GM13977 (cell line): ENCODE data around the gene LILRB2.
"Not testable (repeated sequence)": the region's sequence is repeated elsewhere in the genome, so short reads cannot be mapped to it uniquely, and the experiment has no call there.

ENCODE experiments used
- DNase-seq: peaks from one replicate; pipeline ENCODE4 v3.0.0; 2012; ENCODE audit warnings: low spot score
- in situ Hi-C: fragments of 300-500 bp; cut with MboI; formaldehyde crosslinking; loops from one replicate; pipeline ENCODE4 v1.12.0; 2022; ENCODE audit warnings: low sequenced_read_pairs, low pct_unique_long_range_greater_than_20kb, mixed read lengths, inconsistent platforms; ENCODE audit not compliant: unreplicated experiment
- TF ChIP-seq, protein P1 (sequence below): IDR thresholded peaks from 2 replicates; pipeline ENCODE4 v1.5.1; 2012; ENCODE audit warnings: mild to moderate bottlenecking, control low read depth; ENCODE audit not compliant: insufficient read depth; ENCODE audit errors: extremely low read depth, missing control alignments

LILRB2 gene

DNA sequence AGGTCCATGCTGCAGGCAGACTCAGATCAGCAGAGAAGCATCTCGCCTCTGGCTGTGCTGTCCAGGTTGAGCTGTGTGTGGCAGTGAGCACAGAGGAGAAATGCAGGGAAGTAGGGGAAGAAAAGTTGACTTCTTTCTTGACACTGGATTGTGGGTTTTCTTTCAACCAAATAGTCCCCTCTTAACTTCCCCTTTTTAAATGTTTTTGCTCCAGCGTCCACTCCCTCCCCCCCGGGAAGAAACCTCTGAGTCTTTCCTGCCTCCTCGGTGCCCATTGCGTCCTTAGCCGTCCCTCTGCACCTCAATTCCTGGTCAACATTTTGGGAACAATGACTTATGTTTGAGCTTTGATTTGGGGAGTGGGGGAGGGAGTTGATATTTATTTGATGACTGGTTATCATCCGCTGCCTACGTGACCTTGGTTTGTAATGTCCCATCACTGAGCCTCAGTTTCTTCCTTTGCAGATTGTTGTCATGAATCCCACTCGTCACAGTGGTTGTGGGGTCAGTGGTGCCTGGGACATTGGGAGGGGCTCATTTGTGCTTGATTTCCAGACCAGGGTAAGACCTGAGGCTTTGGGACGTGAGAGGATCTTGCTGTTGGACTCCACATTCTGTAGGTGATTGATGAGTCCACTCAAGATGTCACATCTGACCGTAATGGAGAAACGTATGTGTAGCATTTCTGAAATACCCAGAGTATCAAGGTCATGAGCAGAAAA is at the start of gene LILRB2:
TSS of gene LILRB2 (minus strand) at position 104 of the 722 bp plus-strand sequence. CDS start 614 bp downstream, outside the sequence.
- in situ Hi-C loops, result no loop called here
- TF ChIP-seq, protein P1, sequence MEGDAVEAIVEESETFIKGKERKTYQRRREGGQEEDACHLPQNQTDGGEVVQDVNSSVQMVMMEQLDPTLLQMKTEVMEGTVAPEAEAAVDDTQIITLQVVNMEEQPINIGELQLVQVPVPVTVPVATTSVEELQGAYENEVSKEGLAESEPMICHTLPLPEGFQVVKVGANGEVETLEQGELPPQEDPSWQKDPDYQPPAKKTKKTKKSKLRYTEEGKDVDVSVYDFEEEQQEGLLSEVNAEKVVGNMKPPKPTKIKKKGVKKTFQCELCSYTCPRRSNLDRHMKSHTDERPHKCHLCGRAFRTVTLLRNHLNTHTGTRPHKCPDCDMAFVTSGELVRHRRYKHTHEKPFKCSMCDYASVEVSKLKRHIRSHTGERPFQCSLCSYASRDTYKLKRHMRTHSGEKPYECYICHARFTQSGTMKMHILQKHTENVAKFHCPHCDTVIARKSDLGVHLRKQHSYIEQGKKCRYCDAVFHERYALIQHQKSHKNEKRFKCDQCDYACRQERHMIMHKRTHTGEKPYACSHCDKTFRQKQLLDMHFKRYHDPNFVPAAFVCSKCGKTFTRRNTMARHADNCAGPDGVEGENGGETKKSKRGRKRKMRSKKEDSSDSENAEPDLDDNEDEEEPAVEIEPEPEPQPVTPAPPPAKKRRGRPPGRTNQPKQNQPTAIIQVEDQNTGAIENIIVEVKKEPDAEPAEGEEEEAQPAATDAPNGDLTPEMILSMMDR, result no peak
- DNase-seq, result no peak

DNA sequence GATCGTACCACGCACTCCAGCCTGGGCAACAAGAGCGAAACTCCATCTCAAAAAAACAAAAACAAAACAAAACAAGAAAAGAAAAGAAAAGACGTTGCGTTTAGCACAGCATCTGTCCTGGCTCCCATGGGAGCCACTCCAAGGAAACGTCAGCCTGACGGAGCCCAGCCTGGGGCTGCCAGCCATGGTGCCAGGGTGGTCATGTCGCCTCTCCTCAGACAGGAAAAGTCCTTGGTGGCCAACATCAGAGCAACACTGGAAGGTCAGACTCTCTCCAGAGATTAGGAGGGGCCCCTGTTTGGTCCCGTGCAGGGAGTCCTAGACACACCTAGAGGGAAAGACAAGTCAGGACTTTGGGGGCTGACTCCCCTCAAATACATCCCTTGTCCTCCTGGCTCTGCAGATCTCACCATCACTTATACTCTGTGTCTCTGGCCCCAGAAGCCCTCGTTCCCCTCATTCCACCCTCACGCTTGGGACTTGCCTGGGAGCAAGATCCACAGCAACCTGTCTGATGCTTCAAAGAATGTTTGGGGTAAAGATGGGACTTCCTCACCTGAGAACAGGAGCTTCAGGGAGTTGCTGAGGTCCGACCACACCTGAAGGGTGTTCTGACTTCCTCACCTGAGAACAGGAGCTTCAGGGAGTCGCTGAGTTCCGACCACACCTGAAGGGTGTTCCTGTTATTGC is 48.7 kb upstream of the LILRB2 start:
- no peak for DNase-seq
- TF ChIP-seq, protein P1, result no peak
- in situ Hi-C loops, result no loop called here

DNA sequence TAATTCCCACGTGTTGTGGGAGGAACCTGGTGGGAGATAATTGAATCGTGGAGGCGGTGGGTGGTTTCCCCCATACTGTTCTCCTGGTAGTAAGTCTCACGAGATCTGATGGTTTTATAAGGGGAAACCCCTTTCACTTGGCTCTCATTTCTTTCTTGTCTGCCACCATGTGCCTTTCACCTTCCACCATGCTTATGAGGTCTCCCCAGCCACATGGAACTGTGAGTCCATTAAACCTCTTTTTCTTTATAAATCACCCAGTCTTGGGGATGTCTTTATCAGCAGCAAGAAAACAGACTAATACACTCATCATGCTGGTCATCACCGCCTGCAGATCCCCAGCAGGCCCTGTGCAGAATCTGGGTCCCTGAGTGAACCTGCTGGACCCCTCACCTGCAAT is 47.9 kb upstream of the LILRB2 start:
- DNase-seq, in situ Hi-C loops: not testable (repeated sequence)

DNA sequence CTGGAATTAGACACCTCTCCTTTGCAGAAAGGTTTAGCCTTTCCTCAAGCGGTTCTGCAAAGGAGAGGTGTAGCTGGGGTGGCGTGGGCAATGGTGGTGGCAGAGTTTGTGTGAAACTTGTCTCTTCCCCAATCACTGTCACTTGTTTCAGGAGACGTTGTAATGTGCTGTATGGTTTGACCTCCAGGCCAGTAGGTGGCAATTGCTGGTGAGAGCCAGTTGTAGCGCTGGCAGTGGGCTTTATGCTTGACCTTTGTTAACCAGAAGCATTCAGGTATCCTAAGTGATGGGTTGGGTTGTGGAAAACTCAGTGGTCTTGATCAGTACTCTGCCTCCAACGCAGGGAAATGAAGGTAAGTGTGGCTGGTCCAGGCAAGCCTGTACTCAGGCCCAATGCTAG is 44.7 kb upstream of the LILRB2 start:
- in situ Hi-C loops, result no loop called here
- TF ChIP-seq, protein P1, result no peak
- DNase-seq, result no peak

DNA sequence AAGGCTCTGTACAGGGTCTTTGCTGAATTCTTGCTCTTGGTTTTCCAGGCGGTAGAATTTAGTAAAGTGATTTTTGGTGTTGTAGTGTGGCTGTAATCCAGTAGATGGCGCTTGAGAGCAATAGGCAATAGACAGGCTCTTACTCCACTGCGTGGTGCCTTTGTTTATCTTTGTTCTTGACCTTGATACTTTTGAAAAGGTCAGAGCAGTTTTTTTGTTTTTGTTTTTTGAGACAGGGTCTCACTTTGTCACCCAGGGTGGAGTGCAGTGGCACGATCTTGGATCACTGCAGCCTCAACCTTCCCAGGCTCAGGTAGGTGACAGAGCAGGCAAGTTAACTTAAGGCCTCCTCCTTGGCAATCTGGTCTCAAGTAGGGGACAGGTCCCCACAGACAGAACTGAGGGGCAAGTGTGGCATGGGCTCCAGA is 44.3 kb upstream of the LILRB2 start:
- in situ Hi-C loops, result no loop called here
- DNase-seq, result peak; percentile 66
- TF ChIP-seq, protein P1, result peak; percentile 78

DNA sequence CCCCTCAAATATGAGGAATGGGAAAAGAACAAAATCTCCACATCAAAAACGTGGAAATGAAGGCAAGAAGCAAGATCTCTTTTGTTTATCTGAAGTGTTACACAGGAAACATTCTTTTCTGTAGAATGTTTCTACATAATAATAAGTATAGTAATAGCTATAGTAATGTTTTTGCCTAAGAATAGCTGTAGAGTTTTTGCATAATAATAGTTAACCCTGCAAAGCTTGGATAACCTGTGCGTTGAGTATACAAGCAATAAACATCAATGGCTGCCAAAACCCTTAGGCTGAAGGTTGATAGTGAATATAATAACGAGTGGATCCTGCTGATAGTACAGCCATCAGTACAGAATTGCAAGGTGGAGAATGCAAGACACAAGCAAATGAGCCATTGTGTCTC is 43.2 kb upstream of the LILRB2 start:
- in situ Hi-C loops, result no loop called here
- DNase-seq, result no peak
- TF ChIP-seq, protein P1, result no peak

DNA sequence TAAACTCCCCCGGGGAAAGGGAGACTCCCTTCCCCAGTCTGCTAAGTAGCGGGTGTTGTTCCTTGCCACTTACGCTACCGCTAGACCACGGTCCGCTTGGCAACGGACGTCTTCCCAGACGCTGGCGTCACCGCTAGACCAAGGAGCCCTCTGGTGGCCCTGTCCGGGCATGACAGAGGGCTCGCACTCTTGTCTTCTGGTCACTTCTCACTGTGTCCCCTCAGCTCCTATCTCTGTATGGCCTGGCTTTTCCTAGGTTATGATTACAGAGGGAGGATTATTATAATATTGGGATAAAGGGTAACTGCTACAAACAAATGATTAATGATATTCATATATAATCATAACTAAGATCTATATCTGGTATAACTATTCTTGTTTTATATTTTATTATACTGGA is 42.0 kb upstream of the LILRB2 start:
- in situ Hi-C loops, DNase-seq: not testable (repeated sequence)

DNA sequence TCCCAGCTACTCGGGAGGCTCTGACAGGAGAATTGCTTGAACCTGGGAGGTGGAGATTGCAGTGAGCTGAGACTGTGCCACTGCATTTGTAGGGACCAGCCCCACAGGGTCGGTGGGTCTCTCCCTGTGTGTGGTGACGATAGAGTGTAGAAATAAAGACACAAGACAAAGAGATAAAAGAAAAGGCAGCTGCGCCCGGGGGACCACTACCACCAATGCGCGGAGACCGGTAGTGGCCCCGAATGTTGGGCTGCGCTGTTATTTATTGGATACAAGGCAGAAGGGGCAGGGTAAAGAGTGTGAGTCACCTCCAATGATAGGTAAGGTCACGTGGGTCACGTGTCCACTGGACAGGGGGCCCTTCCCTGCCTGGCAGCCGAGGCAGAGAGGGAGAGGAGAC is 41.4 kb upstream of the LILRB2 start:
- DNase-seq, in situ Hi-C loops: not testable (repeated sequence)
